Panc1 (cell line): ENCODE results near the gene NUDT6.

Experiments
- SIN3A ChIP-seq: IDR thresholded peaks from 2 replicates; pipeline ENCODE4 v1.6.1; 2012; ENCODE audit warnings: low read depth, mild to moderate bottlenecking, low read length, moderate library complexity, borderline replicate concordance; ENCODE audit not compliant: insufficient read depth
- TF ChIP-seq, protein P1 (sequence below): fragments of 450-650 bp; IDR thresholded peaks from 2 replicates; pipeline ENCODE4 v1.5.1; 2017; ENCODE audit warnings: mild to moderate bottlenecking
- TF ChIP-seq, protein P2 (sequence below), 2 experiments: IDR thresholded peaks; 2 replicates each; pipeline ENCODE4 v1.6.1; 2011 to 2012; ENCODE audit warnings: low read depth in 2 of 2, control low read depth in 1 of 2, low read length in 1 of 2, mild to moderate bottlenecking in 1 of 2, moderate library complexity in 1 of 2; ENCODE audit not compliant: insufficient read depth in 1 of 2

DNA sequence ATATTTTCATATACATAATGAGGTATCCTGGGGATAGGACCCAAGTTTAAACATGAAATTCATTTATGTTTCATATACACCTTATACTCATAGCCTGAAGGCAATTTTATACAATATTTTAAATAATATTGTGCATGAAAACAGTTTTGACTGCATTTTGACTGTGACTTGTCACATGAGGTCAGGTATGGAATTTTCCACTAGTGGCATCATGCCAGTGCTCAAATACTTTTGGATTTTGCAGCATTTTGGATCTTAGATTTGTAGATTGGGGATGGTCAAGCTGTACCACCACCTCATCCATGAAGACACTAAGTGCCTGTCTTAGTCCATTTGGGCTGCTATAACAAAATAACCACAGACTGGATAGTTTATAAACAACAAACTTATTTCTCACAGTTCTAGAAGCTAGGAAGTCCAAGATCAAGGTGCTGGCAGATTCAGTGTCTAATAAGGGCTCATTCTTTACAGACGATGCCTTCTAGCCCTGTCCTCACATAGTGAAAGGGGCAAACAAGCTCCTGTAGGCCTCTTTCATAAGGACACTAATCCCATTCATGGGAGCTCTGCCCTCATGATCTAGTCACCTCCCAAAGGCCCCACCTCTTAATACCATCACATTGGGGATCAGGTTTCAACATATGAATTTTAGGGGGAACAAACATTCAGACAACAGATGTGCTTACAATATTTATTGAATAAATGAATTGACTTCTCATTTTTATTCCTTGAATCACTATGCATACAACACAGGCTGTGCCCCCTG lies 9.4 kb downstream of the NUDT6 start:
- TF ChIP-seq, protein P1, sequence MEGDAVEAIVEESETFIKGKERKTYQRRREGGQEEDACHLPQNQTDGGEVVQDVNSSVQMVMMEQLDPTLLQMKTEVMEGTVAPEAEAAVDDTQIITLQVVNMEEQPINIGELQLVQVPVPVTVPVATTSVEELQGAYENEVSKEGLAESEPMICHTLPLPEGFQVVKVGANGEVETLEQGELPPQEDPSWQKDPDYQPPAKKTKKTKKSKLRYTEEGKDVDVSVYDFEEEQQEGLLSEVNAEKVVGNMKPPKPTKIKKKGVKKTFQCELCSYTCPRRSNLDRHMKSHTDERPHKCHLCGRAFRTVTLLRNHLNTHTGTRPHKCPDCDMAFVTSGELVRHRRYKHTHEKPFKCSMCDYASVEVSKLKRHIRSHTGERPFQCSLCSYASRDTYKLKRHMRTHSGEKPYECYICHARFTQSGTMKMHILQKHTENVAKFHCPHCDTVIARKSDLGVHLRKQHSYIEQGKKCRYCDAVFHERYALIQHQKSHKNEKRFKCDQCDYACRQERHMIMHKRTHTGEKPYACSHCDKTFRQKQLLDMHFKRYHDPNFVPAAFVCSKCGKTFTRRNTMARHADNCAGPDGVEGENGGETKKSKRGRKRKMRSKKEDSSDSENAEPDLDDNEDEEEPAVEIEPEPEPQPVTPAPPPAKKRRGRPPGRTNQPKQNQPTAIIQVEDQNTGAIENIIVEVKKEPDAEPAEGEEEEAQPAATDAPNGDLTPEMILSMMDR: no peak
- TF ChIP-seq, protein P2, sequence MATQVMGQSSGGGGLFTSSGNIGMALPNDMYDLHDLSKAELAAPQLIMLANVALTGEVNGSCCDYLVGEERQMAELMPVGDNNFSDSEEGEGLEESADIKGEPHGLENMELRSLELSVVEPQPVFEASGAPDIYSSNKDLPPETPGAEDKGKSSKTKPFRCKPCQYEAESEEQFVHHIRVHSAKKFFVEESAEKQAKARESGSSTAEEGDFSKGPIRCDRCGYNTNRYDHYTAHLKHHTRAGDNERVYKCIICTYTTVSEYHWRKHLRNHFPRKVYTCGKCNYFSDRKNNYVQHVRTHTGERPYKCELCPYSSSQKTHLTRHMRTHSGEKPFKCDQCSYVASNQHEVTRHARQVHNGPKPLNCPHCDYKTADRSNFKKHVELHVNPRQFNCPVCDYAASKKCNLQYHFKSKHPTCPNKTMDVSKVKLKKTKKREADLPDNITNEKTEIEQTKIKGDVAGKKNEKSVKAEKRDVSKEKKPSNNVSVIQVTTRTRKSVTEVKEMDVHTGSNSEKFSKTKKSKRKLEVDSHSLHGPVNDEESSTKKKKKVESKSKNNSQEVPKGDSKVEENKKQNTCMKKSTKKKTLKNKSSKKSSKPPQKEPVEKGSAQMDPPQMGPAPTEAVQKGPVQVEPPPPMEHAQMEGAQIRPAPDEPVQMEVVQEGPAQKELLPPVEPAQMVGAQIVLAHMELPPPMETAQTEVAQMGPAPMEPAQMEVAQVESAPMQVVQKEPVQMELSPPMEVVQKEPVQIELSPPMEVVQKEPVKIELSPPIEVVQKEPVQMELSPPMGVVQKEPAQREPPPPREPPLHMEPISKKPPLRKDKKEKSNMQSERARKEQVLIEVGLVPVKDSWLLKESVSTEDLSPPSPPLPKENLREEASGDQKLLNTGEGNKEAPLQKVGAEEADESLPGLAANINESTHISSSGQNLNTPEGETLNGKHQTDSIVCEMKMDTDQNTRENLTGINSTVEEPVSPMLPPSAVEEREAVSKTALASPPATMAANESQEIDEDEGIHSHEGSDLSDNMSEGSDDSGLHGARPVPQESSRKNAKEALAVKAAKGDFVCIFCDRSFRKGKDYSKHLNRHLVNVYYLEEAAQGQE (IDR thresholded peaks at IDR 0.05; ENCODE audit: insufficient read depth in 1 of 2, low read depth in 2 of 2, low read length in 1 of 2): no peak
- TF ChIP-seq SIN3A: no peak
